ENCODE results near the gene MED13.

DNA sequence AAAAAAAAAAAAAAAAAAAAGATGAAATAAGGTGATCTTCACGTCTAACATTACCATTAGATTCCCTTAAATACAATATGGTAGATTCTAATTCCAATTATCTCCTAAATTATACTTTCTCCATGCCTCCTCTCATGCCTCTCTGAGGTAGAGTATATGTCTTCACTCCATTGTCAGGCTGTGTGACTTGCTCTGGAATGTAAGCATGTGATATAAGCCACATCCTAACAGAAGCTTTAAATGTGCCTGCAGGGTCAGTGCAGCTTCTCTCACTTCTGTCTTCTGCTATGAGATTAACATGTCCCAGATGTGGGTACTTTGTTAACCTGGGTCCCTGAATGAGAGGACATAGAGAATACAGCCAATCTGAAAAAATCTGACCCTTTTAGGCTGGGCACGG, 32.6 kb downstream of the MED13 start:
- TF ChIP-seq NFRKB (IDR thresholded peaks at IDR 0.05): no peak
- TF ChIP-seq SP1 (IDR thresholded peaks at IDR 0.05): no peak
- TF ChIP-seq FOXM1 (IDR thresholded peaks at IDR 0.05; ENCODE audit: borderline replicate concordance): no peak
- no peak for TF ChIP-seq BHLHE40 (IDR thresholded peaks at IDR 0.05; ENCODE audit: borderline replicate concordance)
- TF ChIP-seq SUZ12 (IDR thresholded peaks at IDR 0.05): no peak
- TF ChIP-seq ELF4 (IDR thresholded peaks at IDR 0.05): no peak
- no peak for TF ChIP-seq ARNT (IDR thresholded peaks at IDR 0.05)

All from HEK293T (cell line).